ENCODE results near the gene SORT1. TPM values are rescaled to one million over a fixed set of nuclear protein-coding genes. Genes with fewer than 3 reads are reported as not detected.
"Not testable (repeated sequence)": the region's sequence is repeated elsewhere in the genome, so short reads cannot be mapped to it uniquely, and the experiment has no call there.

Gene SORT1
- total RNA-seq, 2 donors from 2014 or later, result 0.66 to 0.78 TPM

- Mint-ChIP-seq H3K9me3 (no peaks in the 10 kb centered on the region), H3K4me3 (no peak overlapping the region), H3K4me1 (no peaks in the 10 kb centered on the region), H3K27ac (no peak overlapping the region), H3K36me3 (ENCODE audit: low read depth) (no peaks in the 10 kb centered on the region), H3K27me3 (no peaks in the 10 kb centered on the region)
- no peak for ATAC-seq (replicated peaks)
Observed at GRCh38 chr1:109379422-109379821, 18.3 kb downstream of the SORT1 start.

- Mint-ChIP-seq H3K27me3 (peaks cover 4% of the 10 kb centered on the region), H3K27ac (no peak overlapping the region), H3K36me3 (ENCODE audit: low read depth) (no peaks in the 10 kb centered on the region), H3K4me3 (no peak overlapping the region), H3K4me1 (peaks cover 4% of the 10 kb centered on the region), H3K9me3 (no peaks in the 10 kb centered on the region)
- no peak for ATAC-seq (replicated peaks)
Observed at GRCh38 chr1:109377698-109378097, 20.0 kb downstream of the SORT1 start.

- H3K27me3 Mint-ChIP-seq, result peaks cover 19% of the 10 kb centered on the region
- not testable (repeated sequence) for H3K27ac Mint-ChIP-seq; H3K9me3 Mint-ChIP-seq; H3K36me3 Mint-ChIP-seq (ENCODE audit: low read depth); ATAC-seq (replicated peaks); H3K4me3 Mint-ChIP-seq
- H3K4me1 Mint-ChIP-seq, result peaks cover 12% of the 10 kb centered on the region
Observed at GRCh38 chr1:109373696-109374095, 24.0 kb downstream of the SORT1 start.

- Mint-ChIP-seq H3K4me3 (no peak overlapping the region), H3K4me1 (peaks cover 12% of the 10 kb centered on the region), H3K27ac (peak overlapping the region; percentile 23), H3K36me3 (ENCODE audit: low read depth) (no peaks in the 10 kb centered on the region), H3K9me3 (no peaks in the 10 kb centered on the region), H3K27me3 (peaks cover 19% of the 10 kb centered on the region)
- no peak for ATAC-seq (replicated peaks)
Observed at GRCh38 chr1:109373126-109373525, 24.6 kb downstream of the SORT1 start.

DNA sequence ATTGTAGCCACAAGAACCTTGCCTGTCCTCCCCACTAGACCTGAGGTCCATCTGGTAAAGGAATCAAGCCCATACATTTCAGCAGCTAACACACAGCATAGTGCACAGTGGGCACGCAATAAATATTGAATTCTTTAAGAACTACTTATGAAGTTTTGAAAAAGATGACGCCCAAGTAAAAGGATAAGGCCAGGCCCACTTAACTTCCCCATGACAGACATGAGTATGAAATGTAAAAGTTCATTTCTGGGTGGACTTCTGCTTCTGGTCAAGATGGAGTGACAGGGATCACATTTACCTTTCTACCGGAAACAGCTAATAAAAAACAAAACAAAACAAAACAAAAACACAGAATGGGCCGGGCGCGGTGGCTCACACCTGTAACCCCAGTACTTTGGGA lies 25.4 kb downstream of the SORT1 start:
- H3K27ac Mint-ChIP-seq, result no peak overlapping the region
- peaks cover 12% of the 10 kb centered on the region for H3K4me1 Mint-ChIP-seq
- H3K9me3 Mint-ChIP-seq, result no peaks in the 10 kb centered on the region
- no peak overlapping the region for H3K4me3 Mint-ChIP-seq
- ATAC-seq (replicated peaks), result no peak
- H3K27me3 Mint-ChIP-seq, result peaks cover 24% of the 10 kb centered on the region
- no peaks in the 10 kb centered on the region for H3K36me3 Mint-ChIP-seq (ENCODE audit: low read depth)

DNA sequence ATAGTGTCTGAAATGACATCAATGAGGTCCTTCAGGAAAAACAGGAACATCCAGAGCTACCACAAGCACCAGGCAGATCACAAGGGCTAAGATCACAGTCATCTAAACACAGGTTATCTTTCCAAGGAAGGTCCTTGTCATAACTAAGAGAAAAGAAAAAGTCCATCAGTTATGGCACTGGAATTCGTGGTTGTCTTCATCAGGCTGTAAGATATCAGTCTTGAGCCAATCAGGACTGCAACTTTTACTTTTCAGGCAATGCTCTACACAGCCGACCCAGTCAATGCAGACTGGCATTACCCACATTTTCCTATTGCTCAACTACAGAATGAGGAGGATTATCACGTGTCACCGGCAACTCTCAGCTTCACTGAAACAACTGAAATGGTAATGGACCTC lies 26.4 kb downstream of the SORT1 start:
- Mint-ChIP-seq H3K27me3 (peaks cover 29% of the 10 kb centered on the region), H3K9me3 (no peaks in the 10 kb centered on the region), H3K4me3 (peak overlapping the region; percentile 29), H3K4me1 (peaks cover 12% of the 10 kb centered on the region), H3K27ac (peak overlapping the region; percentile 18), H3K36me3 (ENCODE audit: low read depth) (no peaks in the 10 kb centered on the region)
- ATAC-seq (replicated peaks), result peak; percentile 82

GRCh38 chr1:109370712-109371340 lies 26.9 kb downstream of the SORT1 start:
- Mint-ChIP-seq H3K9me3 (no peaks in the 10 kb centered on the region), H3K36me3 (ENCODE audit: low read depth) (no peaks in the 10 kb centered on the region), H3K27me3 (peaks cover 31% of the 10 kb centered on the region), H3K27ac (peak overlapping the region; percentile 18), H3K4me1 (peaks cover 12% of the 10 kb centered on the region), H3K4me3 (peak overlapping the region; percentile 29)
- peak; percentile 46 for ATAC-seq (replicated peaks)

DNA sequence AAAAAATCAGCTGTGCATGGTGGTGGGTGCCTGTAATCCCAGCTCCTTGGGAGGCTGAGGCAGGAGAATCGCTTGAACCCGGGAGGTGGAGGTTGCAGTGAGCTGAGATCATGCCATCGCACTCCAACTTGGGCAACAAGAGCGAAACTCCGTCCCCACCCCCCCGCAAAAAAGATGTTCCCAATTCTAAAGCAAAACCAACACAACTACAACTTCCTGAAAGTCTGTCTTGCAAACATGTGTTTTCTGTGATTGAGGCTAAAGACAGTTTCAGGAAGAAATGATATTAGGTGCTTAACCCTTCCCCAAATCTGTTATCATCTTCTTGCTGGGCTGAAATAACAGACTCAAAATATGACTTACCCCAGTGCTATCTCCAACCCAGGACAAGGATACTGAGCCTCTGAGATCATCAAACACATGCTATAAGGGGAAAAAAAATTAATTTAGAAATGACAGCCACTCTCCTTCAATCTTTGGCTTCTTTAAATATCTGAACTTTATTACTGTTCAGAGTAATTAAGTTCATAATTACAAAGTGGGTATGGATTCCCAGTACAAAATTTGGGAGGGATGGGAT lies 28.5 kb downstream of the SORT1 start:
- Mint-ChIP-seq H3K4me3 (no peak overlapping the region), H3K27me3 (peaks cover 33% of the 10 kb centered on the region), H3K36me3 (ENCODE audit: low read depth) (no peaks in the 10 kb centered on the region), H3K9me3 (no peaks in the 10 kb centered on the region), H3K4me1 (peaks cover 12% of the 10 kb centered on the region), H3K27ac (no peak overlapping the region)
- ATAC-seq (replicated peaks), result no peak

DNA sequence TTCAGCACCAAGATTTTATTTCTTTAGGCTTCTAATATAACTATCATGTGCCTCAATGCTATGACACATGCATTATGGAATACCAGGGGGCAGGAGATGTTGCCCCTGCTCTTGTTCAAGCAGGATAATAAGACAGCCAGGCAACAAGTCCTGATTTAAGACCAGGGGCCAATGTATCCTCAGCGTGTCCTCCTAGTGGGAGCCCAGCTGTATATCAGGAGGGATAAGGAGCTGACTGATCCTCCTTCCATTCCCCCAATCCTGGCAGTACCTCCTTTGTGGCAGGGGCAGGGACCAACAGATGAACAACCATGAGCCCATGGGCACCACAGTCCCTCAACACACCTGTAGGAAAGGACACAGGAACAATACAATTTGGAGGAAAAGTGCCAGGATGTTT lies 29.3 kb downstream of the SORT1 start:
- Mint-ChIP-seq H3K4me1 (peaks cover 12% of the 10 kb centered on the region), H3K27me3 (peaks cover 41% of the 10 kb centered on the region), H3K36me3 (ENCODE audit: low read depth) (no peaks in the 10 kb centered on the region), H3K9me3 (no peaks in the 10 kb centered on the region), H3K4me3 (no peak overlapping the region), H3K27ac (no peak overlapping the region)
- no peak for ATAC-seq (replicated peaks)

- Mint-ChIP-seq H3K4me3 (no peak overlapping the region), H3K27me3 (peaks cover 40% of the 10 kb centered on the region), H3K27ac (no peak overlapping the region), H3K4me1 (peaks cover 8% of the 10 kb centered on the region), H3K36me3 (ENCODE audit: low read depth) (no peaks in the 10 kb centered on the region), H3K9me3 (no peaks in the 10 kb centered on the region)
- no peak for ATAC-seq (replicated peaks)
Observed at GRCh38 chr1:109367626-109368025, 30.1 kb downstream of the SORT1 start.

- peaks cover 2% of the 10 kb centered on the region for H3K4me1 Mint-ChIP-seq
- no peak for ATAC-seq (replicated peaks)
- H3K36me3 Mint-ChIP-seq (ENCODE audit: low read depth), result no peaks in the 10 kb centered on the region
- H3K27me3 Mint-ChIP-seq, result peaks cover 32% of the 10 kb centered on the region
- no peak overlapping the region for H3K27ac Mint-ChIP-seq
- no peak overlapping the region for H3K4me3 Mint-ChIP-seq
- H3K9me3 Mint-ChIP-seq, result no peaks in the 10 kb centered on the region
Observed at GRCh38 chr1:109365642-109366204, 32.0 kb downstream of the SORT1 start.

GRCh38 chr1:109361649-109362048 lies 36.1 kb downstream of the SORT1 start:
- no peak overlapping the region for H3K27ac Mint-ChIP-seq
- ATAC-seq (replicated peaks), result no peak
- H3K4me3 Mint-ChIP-seq, result no peak overlapping the region
- H3K9me3 Mint-ChIP-seq, result no peaks in the 10 kb centered on the region
- no peaks in the 10 kb centered on the region for H3K36me3 Mint-ChIP-seq (ENCODE audit: low read depth)
- no peaks in the 10 kb centered on the region for H3K4me1 Mint-ChIP-seq
- H3K27me3 Mint-ChIP-seq, result peaks cover 17% of the 10 kb centered on the region

DNA sequence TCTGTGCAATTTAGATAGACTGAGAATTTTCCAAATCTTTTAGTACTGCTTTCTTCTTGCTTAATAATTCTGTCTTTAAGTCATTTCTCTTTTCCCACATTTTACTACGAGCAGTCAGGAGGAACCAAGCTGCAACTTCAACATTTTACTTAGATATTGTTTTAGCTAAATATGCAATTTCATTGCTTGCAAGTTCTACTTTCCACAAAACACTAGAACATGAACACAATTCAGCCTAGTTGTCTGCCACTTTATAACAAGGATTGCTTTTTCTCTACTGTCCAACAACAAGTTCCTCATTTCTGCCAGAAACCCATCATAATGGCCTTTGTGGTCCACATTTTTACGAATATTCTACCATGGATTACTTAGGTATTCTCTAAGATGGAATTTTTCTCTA lies 36.6 kb downstream of the SORT1 start:
- no peak overlapping the region for H3K4me3 Mint-ChIP-seq
- H3K9me3 Mint-ChIP-seq, result no peaks in the 10 kb centered on the region
- no peak for ATAC-seq (replicated peaks)

GRCh38 chr1:109357616-109358015 lies 40.1 kb downstream of the SORT1 start:
- no peak overlapping the region for H3K4me3 Mint-ChIP-seq
- H3K9me3 Mint-ChIP-seq, result no peaks in the 10 kb centered on the region
- H3K36me3 Mint-ChIP-seq (ENCODE audit: low read depth), result no peaks in the 10 kb centered on the region
- no peak overlapping the region for H3K27ac Mint-ChIP-seq
- no peak for ATAC-seq (replicated peaks)
- H3K4me1 Mint-ChIP-seq, result no peaks in the 10 kb centered on the region
- H3K27me3 Mint-ChIP-seq, result no peaks in the 10 kb centered on the region

More for the DNA sequence above, 36.6 kb downstream of the SORT1 start:
- H3K27me3 Mint-ChIP-seq, result peaks cover 13% of the 10 kb centered on the region
- H3K4me1 Mint-ChIP-seq, result no peaks in the 10 kb centered on the region
- H3K36me3 Mint-ChIP-seq (ENCODE audit: low read depth), result no peaks in the 10 kb centered on the region
- no peak overlapping the region for H3K27ac Mint-ChIP-seq

DNA sequence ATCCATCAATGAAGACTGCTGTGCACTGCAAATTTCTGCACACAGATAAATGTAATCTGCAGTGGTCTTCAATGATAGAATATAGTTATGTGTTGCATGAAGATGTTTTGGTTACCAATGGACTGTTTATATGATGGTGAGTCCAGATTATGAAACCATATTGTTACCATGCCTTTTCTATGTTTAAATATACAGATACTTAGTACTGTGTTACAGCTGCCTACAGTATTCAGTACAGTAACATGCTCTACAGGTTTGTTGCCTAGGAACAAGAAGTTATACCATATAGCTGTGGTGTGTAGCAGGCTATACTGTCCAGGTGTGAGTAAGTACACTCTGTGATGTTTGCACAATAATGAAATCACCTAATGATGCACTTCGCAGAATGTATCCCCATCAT lies 40.8 kb downstream of the SORT1 start:
- Mint-ChIP-seq H3K36me3 (ENCODE audit: low read depth) (no peaks in the 10 kb centered on the region), H3K27ac (no peak overlapping the region), H3K27me3 (no peaks in the 10 kb centered on the region), H3K9me3 (no peaks in the 10 kb centered on the region), H3K4me3 (no peak overlapping the region), H3K4me1 (no peaks in the 10 kb centered on the region)
- ATAC-seq (replicated peaks), result no peak

Data from activated T-helper 17 cell treated with anti-CD3 and anti-CD28 coated beads, Interleukin-2, amount 50 U/mL, for 72 hours (primary cell).